GM12878 (cell line): ENCODE data around the gene CSF1R. TPM values are rescaled to one million over a fixed set of nuclear protein-coding genes. Genes with fewer than 3 reads are reported as not detected.

Experiments used
- ATAC-seq: fragments of 200-7000 bp; cut with Tn5 transposase; 3 replicates; pipeline ENCODE4 v1.9.1; 2020; ENCODE audit warnings: mild to moderate bottlenecking, moderate library complexity
- BruUV-seq: library from RNA; stranded (reverse); fragments of 400-500 nt; replicated peaks from 2 replicates; lab custom pipeline; 2021; lab: Mats Ljungman, UMichigan
- CTCF ChIA-PET: fragments of 300-600 bp; sonication (Branson Sonifier 250); formaldehyde crosslinking; extraction: SDS; loops from one replicate; lab custom pipeline; 2021; ENCODE audit warnings: inconsistent platforms; lab: Yijun Ruan, JAX
- POLR2A ChIA-PET: fragments of 350-600 bp; formaldehyde crosslinking; extraction: SDS; loops from one replicate; lab custom pipeline; 2021; ENCODE audit warnings: inconsistent platforms; lab: Charles Lee
- RAD21 ChIA-PET: fragments of 300-600 bp; sonication (Branson Sonifier 250); formaldehyde crosslinking; loops from one replicate; lab custom pipeline; 2023; ENCODE audit warnings: antibody characterized with exemption; ENCODE audit not compliant: unreplicated experiment; lab: Charles Lee
- SMC1A ChIA-PET: fragments of 300-600 bp; sonication (Branson Sonifier 250); formaldehyde crosslinking; loops from one replicate; lab custom pipeline; 2023; ENCODE audit not compliant: unreplicated experiment, uncharacterized antibody; lab: Charles Lee
- DNase-seq: peaks from one replicate; pipeline ENCODE4 v3.0.0-alpha.2; 2011; ENCODE audit warnings: low read depth, low spot score
- FAIRE-seq: peaks from 3 replicates; lab custom pipeline; 2011; peaks lifted over from hg19 to GRCh38; lab: Jason Lieb, UNC
- H2AFZ ChIP-seq: 2 replicates; pipeline ENCODE4 v1.6.0; 2011; ENCODE audit warnings: low read depth, low read length, control low read depth; ENCODE audit not compliant: control insufficient read depth
- H3K27ac ChIP-seq: 2 replicates; pipeline ENCODE4 v1.5.1; 2011; ENCODE audit warnings: control low read depth; ENCODE audit not compliant: control insufficient read depth, insufficient read depth
- H3K27me3 ChIP-seq, 2 experiments: replicated peaks in 1 of 2; 2 replicates each; pipeline versions ENCODE4 v1.6.0 to v1.6.1; 2011; ENCODE audit warnings: low read length in 1 of 2; ENCODE audit not compliant: control insufficient read depth in 2 of 2, insufficient read depth in 2 of 2
- H3K36me3 ChIP-seq, 2 experiments: 2 replicates each; pipeline ENCODE4 v1.5.1; 2011; ENCODE audit warnings: low read length in 1 of 2; ENCODE audit not compliant: control insufficient read depth in 2 of 2, insufficient read depth in 2 of 2
- H3K4me1 ChIP-seq: 2 replicates; pipeline ENCODE4 v1.6.1; 2011; ENCODE audit warnings: mild to moderate bottlenecking, low read length, moderate library complexity, mixed read lengths; ENCODE audit not compliant: control insufficient read depth, insufficient read depth
- H3K4me2 ChIP-seq: 2 replicates; pipeline ENCODE4 v1.6.0; 2011; ENCODE audit warnings: control low read depth; ENCODE audit not compliant: control insufficient read depth, insufficient read depth
- H3K4me3 ChIP-seq: fragments of 200-600 bp; sonication (generic); 2 replicates; pipeline ENCODE4 v1.5.1; 2016
- H3K79me2 ChIP-seq: 2 replicates; pipeline ENCODE4 v1.6.0; 2011; ENCODE audit warnings: low read length; ENCODE audit not compliant: control insufficient read depth, insufficient read depth
- H3K9ac ChIP-seq: 2 replicates; pipeline ENCODE4 v1.8.0; 2011; ENCODE audit warnings: low read length, control low read depth, mixed read lengths; ENCODE audit not compliant: control insufficient read depth, insufficient read depth
- H3K9me3 ChIP-seq: replicated peaks from 3 replicates; pipeline ENCODE4 v1.5.1; 2011; ENCODE audit warnings: mild to moderate bottlenecking, low read length; ENCODE audit not compliant: control insufficient read depth, insufficient read depth
- H4K20me1 ChIP-seq: 2 replicates; pipeline ENCODE4 v1.6.0; 2011; ENCODE audit not compliant: control insufficient read depth, insufficient read depth
- LARP7 ChIP-seq: fragments of 450-650 bp; IDR thresholded peaks from 2 replicates; pipeline ENCODE4 v1.6.1; 2017; ENCODE audit warnings: mild to moderate bottlenecking
- POU2F2 ChIP-seq: IDR thresholded peaks from 3 replicates; pipeline ENCODE4 v1.6.1; 2011; ENCODE audit warnings: low read depth, mild to moderate bottlenecking, low read length, borderline replicate concordance
- RFX5 ChIP-seq: IDR thresholded peaks from 2 replicates; pipeline ENCODE4 v1.6.1; 2011; ENCODE audit warnings: low read depth, low read length, improper control_type of control experiment
- ZZZ3 ChIP-seq: IDR thresholded peaks from 2 replicates; pipeline ENCODE4 v1.6.1; 2011; ENCODE audit warnings: low read depth; ENCODE audit not compliant: control insufficient read depth, insufficient read length
- WGBS: methylation state at CpG from one replicate; pipeline ENCODE4 v1.1.6; 2016; ENCODE audit warnings: low lambda C conversion rate; ENCODE audit not compliant: insufficient replicate concordance, insufficient coverage; ENCODE audit errors: missing lambda C conversion rate; 5-methylcytosine and 5-hydroxymethylcytosine counted together
- in situ Hi-C: fragments of 300-500 bp; cut with MboI; formaldehyde crosslinking; loops from 9 replicates; pipeline ENCODE4 v1.14.3; 2018; ENCODE audit warnings: mixed read lengths
- intact Hi-C: fragments of 100-400 bp; cut with micrococcal nuclease; formaldehyde crosslinking; loops from one replicate; pipeline ENCODE4 v1.14.2; 2022; ENCODE audit not compliant: unreplicated experiment
- polyA plus RNA-seq, 11 experiments: library from polyadenylated mRNA; depleted of rRNA in 4 of 11; unstranded in 6 of 11; stranded (reverse) in 5 of 11; fragments of >200 nt; fragmentation: Nextera tagmentation in 4 of 11; fragmentation: Illumina TruSeq in 1 of 11; extraction: Ambion mirVana in 4 of 11; extraction: Trizol in 1 of 11; gene quantifications; 1 replicate in 1 of 11; 2 replicates in 10 of 11; pipeline versions ENCODE4 v1.2.1 to v1.2.3, GENCODE V29; 2011 to 2016; ENCODE audit warnings: inconsistent platforms in 2 of 11, missing spikeins in 2 of 11, low read depth in 1 of 11
- total RNA-seq, 4 experiments: library from RNA; depleted of rRNA in 3 of 4; stranded (reverse); fragments of >200 nt in 3 of 4; fragmentation: Illumina TruSeq in 1 of 4; extraction: Trizol in 1 of 4; gene quantifications; 2 replicates each; pipeline versions ENCODE4 v1.2.1 to v1.2.3, GENCODE V29; 2013 to 2021
- TF ChIP-seq, protein P1 (sequence below): fragments of 450-650 bp; IDR thresholded peaks from 2 replicates; pipeline ENCODE4 v1.6.1; 2017; ENCODE audit warnings: mild to moderate bottlenecking

Gene CSF1R
- total and polyA plus RNA-seq, 10 of the 15 experiments (the other 5 are each of a cell fraction or from before 2014, with no cell fraction given), result 0.35 to 3.6 (median 1.2) TPM

- no peaks in the 10 kb centered on the region for H3K27me3 ChIP-seq
- H3K4me3 ChIP-seq, result no peak overlapping the region
- 98% methylated on average over 14 of the region's 14 CpGs for WGBS
- BruUV-seq, result no TSS peak
- no peak for DNase-seq
- no peaks in the 10 kb centered on the region for H3K79me2 ChIP-seq
- ChIA-PET SMC1A (no interaction called here), RAD21 (interaction anchor here (0.8 kb wide), 1 partner anchor 70 kb away, joined by 3 read pairs; no protein-coding TSS in a partner anchor), CTCF (no interaction called here), POLR2A (no interaction called here)
- no peaks in the 10 kb centered on the region for H4K20me1 ChIP-seq
- ATAC-seq, result no peak
- no peak for FAIRE-seq
- no peak overlapping the region for H3K9ac ChIP-seq
- no peak for TF ChIP-seq RFX5
- TF ChIP-seq, protein P1, sequence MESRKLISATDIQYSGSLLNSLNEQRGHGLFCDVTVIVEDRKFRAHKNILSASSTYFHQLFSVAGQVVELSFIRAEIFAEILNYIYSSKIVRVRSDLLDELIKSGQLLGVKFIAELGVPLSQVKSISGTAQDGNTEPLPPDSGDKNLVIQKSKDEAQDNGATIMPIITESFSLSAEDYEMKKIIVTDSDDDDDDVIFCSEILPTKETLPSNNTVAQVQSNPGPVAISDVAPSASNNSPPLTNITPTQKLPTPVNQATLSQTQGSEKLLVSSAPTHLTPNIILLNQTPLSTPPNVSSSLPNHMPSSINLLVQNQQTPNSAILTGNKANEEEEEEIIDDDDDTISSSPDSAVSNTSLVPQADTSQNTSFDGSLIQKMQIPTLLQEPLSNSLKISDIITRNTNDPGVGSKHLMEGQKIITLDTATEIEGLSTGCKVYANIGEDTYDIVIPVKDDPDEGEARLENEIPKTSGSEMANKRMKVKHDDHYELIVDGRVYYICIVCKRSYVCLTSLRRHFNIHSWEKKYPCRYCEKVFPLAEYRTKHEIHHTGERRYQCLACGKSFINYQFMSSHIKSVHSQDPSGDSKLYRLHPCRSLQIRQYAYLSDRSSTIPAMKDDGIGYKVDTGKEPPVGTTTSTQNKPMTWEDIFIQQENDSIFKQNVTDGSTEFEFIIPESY, result no peak
- TF ChIP-seq LARP7, result no peak
- TF ChIP-seq POU2F2, result no peak
- no peak for TF ChIP-seq ZZZ3
- H3K27ac ChIP-seq, result no peak overlapping the region
- H2AFZ ChIP-seq, result no peak overlapping the region
- H3K36me3 ChIP-seq, result peaks cover 12 to 43% of the 10 kb centered on the region in 2 experiments
- in situ Hi-C loops (no loop called here), intact Hi-C loops (no loop called here)
- peaks cover 5% of the 10 kb centered on the region; the same call in 1 of the 2 replicates for H3K4me1 ChIP-seq
- no peak overlapping the region for H3K4me2 ChIP-seq
- no peaks in the 10 kb centered on the region for H3K9me3 ChIP-seq
Measured at GRCh38 chr5:150053713-150054392, 32.5 kb downstream of the CSF1R start.
